ENCODE results near the gene RALGAPA2. TPM values are rescaled to one million over a fixed set of nuclear protein-coding genes. Genes with fewer than 3 reads are reported as not detected.

Gene RALGAPA2
- total RNA-seq, 1 experiment from 2014 or later = 18.2 TPM

DNA sequence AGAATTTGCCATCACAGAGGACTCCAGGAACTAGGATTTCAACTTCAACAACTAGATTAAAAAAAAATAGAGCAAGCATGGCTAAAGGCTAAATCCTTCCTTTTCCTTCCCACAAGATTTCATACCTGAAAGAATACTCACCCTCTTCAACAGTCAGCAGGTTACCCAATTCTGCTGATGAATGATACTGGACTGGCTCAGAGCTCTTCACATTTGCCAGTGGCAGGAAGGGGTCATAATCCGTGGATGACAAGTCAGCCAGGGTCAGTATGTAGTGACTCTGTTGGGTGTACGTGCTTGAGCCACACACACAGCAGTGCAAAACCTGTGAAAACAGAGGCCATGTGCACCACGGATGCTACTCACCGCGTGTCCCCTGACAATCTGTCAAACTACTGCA is 191.7 kb downstream of the RALGAPA2 start:
- Mint-ChIP-seq H3K36me3 (peaks cover 22% of the 10 kb centered on the region), H3K27ac (no peak overlapping the region), H3K9me3 (no peaks in the 10 kb centered on the region), H3K4me1 (no peaks in the 10 kb centered on the region), H3K4me3 (no peak overlapping the region), H3K27me3 (ENCODE audit: low read depth) (no peaks in the 10 kb centered on the region)
- no peak for DNase-seq (ENCODE audit: low spot score)
- ChIA-PET POLR2A (interaction anchor here (0.6 kb wide), 1 partner anchor 64 kb away, joined by 3 read pairs; no protein-coding TSS in a partner anchor), CTCF (no interaction called here)
- no peak for TF ChIP-seq ZNF416 (CRISPR knock-in tag; IDR thresholded peaks at IDR 0.05)
- TF ChIP-seq, protein P1, sequence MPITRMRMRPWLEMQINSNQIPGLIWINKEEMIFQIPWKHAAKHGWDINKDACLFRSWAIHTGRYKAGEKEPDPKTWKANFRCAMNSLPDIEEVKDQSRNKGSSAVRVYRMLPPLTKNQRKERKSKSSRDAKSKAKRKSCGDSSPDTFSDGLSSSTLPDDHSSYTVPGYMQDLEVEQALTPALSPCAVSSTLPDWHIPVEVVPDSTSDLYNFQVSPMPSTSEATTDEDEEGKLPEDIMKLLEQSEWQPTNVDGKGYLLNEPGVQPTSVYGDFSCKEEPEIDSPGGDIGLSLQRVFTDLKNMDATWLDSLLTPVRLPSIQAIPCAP (CRISPR knock-in tag; IDR thresholded peaks at IDR 0.05) = no peak
- no peak for TF ChIP-seq NR2C2 (CRISPR knock-in tag; IDR thresholded peaks at IDR 0.05)
- TF ChIP-seq, protein P2, sequence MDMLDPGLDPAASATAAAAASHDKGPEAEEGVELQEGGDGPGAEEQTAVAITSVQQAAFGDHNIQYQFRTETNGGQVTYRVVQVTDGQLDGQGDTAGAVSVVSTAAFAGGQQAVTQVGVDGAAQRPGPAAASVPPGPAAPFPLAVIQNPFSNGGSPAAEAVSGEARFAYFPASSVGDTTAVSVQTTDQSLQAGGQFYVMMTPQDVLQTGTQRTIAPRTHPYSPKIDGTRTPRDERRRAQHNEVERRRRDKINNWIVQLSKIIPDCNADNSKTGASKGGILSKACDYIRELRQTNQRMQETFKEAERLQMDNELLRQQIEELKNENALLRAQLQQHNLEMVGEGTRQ (CRISPR knock-in tag; IDR thresholded peaks at IDR 0.05) = no peak
- no peak for TF ChIP-seq OVOL2 (CRISPR knock-in tag; IDR thresholded peaks at IDR 0.05; ENCODE audit: borderline replicate concordance)
- no peak for TF ChIP-seq PRRX2 (CRISPR knock-in tag; IDR thresholded peaks at IDR 0.05)
- no peak for TF ChIP-seq ZNF138 (CRISPR knock-in tag; conservative IDR thresholded peaks at IDR 0.05)
- TF ChIP-seq JUN (CRISPR knock-in tag; IDR thresholded peaks at IDR 0.05) = no peak
- TF ChIP-seq, protein P3, sequence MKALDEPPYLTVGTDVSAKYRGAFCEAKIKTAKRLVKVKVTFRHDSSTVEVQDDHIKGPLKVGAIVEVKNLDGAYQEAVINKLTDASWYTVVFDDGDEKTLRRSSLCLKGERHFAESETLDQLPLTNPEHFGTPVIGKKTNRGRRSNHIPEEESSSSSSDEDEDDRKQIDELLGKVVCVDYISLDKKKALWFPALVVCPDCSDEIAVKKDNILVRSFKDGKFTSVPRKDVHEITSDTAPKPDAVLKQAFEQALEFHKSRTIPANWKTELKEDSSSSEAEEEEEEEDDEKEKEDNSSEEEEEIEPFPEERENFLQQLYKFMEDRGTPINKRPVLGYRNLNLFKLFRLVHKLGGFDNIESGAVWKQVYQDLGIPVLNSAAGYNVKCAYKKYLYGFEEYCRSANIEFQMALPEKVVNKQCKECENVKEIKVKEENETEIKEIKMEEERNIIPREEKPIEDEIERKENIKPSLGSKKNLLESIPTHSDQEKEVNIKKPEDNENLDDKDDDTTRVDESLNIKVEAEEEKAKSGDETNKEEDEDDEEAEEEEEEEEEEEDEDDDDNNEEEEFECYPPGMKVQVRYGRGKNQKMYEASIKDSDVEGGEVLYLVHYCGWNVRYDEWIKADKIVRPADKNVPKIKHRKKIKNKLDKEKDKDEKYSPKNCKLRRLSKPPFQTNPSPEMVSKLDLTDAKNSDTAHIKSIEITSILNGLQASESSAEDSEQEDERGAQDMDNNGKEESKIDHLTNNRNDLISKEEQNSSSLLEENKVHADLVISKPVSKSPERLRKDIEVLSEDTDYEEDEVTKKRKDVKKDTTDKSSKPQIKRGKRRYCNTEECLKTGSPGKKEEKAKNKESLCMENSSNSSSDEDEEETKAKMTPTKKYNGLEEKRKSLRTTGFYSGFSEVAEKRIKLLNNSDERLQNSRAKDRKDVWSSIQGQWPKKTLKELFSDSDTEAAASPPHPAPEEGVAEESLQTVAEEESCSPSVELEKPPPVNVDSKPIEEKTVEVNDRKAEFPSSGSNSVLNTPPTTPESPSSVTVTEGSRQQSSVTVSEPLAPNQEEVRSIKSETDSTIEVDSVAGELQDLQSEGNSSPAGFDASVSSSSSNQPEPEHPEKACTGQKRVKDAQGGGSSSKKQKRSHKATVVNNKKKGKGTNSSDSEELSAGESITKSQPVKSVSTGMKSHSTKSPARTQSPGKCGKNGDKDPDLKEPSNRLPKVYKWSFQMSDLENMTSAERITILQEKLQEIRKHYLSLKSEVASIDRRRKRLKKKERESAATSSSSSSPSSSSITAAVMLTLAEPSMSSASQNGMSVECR (CRISPR knock-in tag; IDR thresholded peaks at IDR 0.05; ENCODE audit: borderline replicate concordance) = no peak
- TF ChIP-seq RELA (CRISPR knock-in tag; IDR thresholded peaks at IDR 0.05; ENCODE audit: borderline replicate concordance) = no peak
- TF ChIP-seq ZNF219 (CRISPR knock-in tag; IDR thresholded peaks at IDR 0.05; ENCODE audit: borderline replicate concordance) = no peak
- no peak for TF ChIP-seq EMX1 (CRISPR knock-in tag; IDR thresholded peaks at IDR 0.05)
- TF ChIP-seq, protein P4, sequence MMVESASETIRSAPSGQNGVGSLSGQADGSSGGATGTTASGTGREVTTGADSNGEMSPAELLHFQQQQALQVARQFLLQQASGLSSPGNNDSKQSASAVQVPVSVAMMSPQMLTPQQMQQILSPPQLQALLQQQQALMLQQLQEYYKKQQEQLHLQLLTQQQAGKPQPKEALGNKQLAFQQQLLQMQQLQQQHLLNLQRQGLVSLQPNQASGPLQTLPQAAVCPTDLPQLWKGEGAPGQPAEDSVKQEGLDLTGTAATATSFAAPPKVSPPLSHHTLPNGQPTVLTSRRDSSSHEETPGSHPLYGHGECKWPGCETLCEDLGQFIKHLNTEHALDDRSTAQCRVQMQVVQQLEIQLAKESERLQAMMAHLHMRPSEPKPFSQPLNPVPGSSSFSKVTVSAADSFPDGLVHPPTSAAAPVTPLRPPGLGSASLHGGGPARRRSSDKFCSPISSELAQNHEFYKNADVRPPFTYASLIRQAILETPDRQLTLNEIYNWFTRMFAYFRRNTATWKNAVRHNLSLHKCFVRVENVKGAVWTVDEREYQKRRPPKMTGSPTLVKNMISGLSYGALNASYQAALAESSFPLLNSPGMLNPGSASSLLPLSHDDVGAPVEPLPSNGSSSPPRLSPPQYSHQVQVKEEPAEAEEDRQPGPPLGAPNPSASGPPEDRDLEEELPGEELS (CRISPR knock-in tag; IDR thresholded peaks at IDR 0.05) = no peak
- TF ChIP-seq, protein P5, sequence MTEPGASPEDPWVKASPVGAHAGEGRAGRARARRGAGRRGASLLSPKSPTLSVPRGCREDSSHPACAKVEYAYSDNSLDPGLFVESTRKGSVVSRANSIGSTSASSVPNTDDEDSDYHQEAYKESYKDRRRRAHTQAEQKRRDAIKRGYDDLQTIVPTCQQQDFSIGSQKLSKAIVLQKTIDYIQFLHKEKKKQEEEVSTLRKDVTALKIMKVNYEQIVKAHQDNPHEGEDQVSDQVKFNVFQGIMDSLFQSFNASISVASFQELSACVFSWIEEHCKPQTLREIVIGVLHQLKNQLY (CRISPR knock-in tag; IDR thresholded peaks at IDR 0.05) = no peak
- TF ChIP-seq MXD4 (CRISPR knock-in tag; IDR thresholded peaks at IDR 0.05; ENCODE audit: borderline replicate concordance) = no peak
- TF ChIP-seq HMGA2 (CRISPR knock-in tag; IDR thresholded peaks at IDR 0.05) = no peak
- ATAC-seq = no peak

DNA sequence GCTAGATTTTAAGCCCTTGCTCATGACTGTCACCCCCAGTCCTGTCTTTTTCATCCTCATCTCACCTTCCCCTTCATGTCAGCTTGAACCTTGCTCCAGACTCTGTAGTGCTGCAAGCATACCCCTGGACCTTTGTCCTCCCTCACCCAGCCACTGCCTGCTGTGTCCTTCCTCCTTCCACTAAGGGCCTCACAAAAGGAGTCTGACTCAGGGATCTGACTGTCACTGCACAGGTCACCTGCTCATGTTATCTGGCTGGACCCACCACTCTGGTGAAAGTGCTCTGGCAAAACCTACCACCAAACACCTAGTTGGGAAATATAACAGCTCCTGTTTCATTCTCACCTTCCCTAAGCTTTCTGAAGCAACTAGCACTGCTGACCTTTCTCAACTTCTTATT is 193.2 kb downstream of the RALGAPA2 start:
- no peaks in the 10 kb centered on the region for H3K4me1 Mint-ChIP-seq
- no peak overlapping the region for H3K4me3 Mint-ChIP-seq
- no peak for DNase-seq (ENCODE audit: low spot score)
- H3K9me3 Mint-ChIP-seq = peaks cover 11% of the 10 kb centered on the region
- H3K27me3 Mint-ChIP-seq (ENCODE audit: low read depth) = no peaks in the 10 kb centered on the region
- TF ChIP-seq, protein P6, sequence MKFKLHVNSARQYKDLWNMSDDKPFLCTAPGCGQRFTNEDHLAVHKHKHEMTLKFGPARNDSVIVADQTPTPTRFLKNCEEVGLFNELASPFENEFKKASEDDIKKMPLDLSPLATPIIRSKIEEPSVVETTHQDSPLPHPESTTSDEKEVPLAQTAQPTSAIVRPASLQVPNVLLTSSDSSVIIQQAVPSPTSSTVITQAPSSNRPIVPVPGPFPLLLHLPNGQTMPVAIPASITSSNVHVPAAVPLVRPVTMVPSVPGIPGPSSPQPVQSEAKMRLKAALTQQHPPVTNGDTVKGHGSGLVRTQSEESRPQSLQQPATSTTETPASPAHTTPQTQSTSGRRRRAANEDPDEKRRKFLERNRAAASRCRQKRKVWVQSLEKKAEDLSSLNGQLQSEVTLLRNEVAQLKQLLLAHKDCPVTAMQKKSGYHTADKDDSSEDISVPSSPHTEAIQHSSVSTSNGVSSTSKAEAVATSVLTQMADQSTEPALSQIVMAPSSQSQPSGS (CRISPR knock-in tag; IDR thresholded peaks at IDR 0.05; ENCODE audit: borderline replicate concordance, low read depth) = no peak
- TF ChIP-seq GABPB1 (CRISPR knock-in tag; IDR thresholded peaks at IDR 0.05) (no peak), MYBL2 (CRISPR knock-in tag; IDR thresholded peaks at IDR 0.05) (no peak), ZNF317 (CRISPR knock-in tag; IDR thresholded peaks at IDR 0.05; ENCODE audit: borderline replicate concordance, low read depth) (no peak), TEAD1 (CRISPR knock-in tag; IDR thresholded peaks at IDR 0.05) (no peak)
- TF ChIP-seq, protein P5 (CRISPR knock-in tag; IDR thresholded peaks at IDR 0.05) = no peak
- TF ChIP-seq, protein P2 (CRISPR knock-in tag; IDR thresholded peaks at IDR 0.05) = no peak
- ChIA-PET CTCF (no interaction called here), POLR2A (no interaction called here)
- H3K27ac Mint-ChIP-seq = peak overlapping the region; percentile 47; the same call in 1 of the 2 replicates
- H3K36me3 Mint-ChIP-seq = peaks cover 34% of the 10 kb centered on the region
- no peak for ATAC-seq
